K562 (cell line): ENCODE data around the gene WDR91.
"Not testable (repeated sequence)": the region's sequence is repeated elsewhere in the genome, so short reads cannot be mapped to it uniquely, and the experiment has no call there.

ENCODE experiments used
- ARID2 ChIP-seq: fragments of 450-650 bp; IDR thresholded peaks from 2 replicates; pipeline ENCODE4 v1.6.1; 2017; ENCODE audit warnings: antibody characterized with exemption, mild to moderate bottlenecking
- CTCF ChIP-seq, 3 experiments: IDR thresholded peaks in 2 of 3; conservative IDR thresholded peaks in 1 of 3; 2 replicates each; pipeline ENCODE4 v1.5.1; 2011 to 2012; ENCODE audit warnings: low read length in 3 of 3, mild to moderate bottlenecking in 3 of 3, control low read depth in 2 of 3, improper control_type of control experiment in 1 of 3, inconsistent platforms in 1 of 3, low read depth in 1 of 3, mixed read lengths in 1 of 3, moderate library complexity in 1 of 3; ENCODE audit not compliant: insufficient read depth in 2 of 3
- ZNF224 ChIP-seq: sonication (generic); formaldehyde crosslinking; IDR thresholded peaks from 2 replicates; pipeline ENCODE4 v1.8.0; 2022; ENCODE audit warnings: mild to moderate bottlenecking, missing genetic modification reagents

DNA sequence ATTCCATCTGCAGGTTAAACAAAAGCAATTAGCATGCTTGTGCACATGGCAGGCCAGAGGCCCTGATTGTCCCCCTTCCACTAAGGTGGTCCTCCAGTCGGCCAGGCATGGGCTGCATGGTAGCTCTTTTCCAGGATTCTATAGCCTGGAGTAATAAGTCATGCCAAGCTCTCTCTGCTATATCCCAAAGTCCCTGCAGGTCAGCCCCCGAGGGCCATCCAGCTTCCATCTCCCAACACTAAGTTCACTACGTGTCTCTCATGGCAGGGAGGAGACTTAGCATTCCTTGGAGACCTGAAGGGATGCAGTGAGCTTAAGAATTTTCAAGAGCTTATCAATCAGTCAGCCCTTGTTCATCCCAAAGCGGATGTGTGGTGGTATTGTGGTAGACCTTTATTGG is 37.4 kb downstream of the WDR91 start:
- TF ChIP-seq ZNF224 (CRISPR knock-in tag); CTCF (IDR thresholded peaks at IDR 0.05 in 2 of 3, conservative IDR thresholded peaks at IDR 0.05 in 1 of 3; ENCODE audit: insufficient read depth in 2 of 3, low read depth in 1 of 3, low read length in 3 of 3); ARID2: not testable (repeated sequence)
